IMR-90 (cell line): ENCODE measurements around the gene GTF2I. TPM values are rescaled to one million over a fixed set of nuclear protein-coding genes. Genes with fewer than 3 reads are reported as not detected.

Source experiments
- ATAC-seq: fragments of 200-7000 bp; cut with Tn5 transposase; 2 replicates; pipeline ENCODE4 v1.9.1; 2020; ENCODE audit warnings: low read depth, mild to moderate bottlenecking, moderate library complexity
- BruUV-seq: library from RNA; stranded (reverse); fragments of 400-500 nt; replicated peaks from 2 replicates; lab custom pipeline; 2021; lab: Mats Ljungman, UMichigan
- CTCF ChIA-PET: fragments of 300-600 bp; formaldehyde crosslinking; extraction: SDS; loops from one replicate; lab custom pipeline; 2021; ENCODE audit warnings: antibody characterized with exemption; lab: Yijun Ruan, JAX
- POLR2A ChIA-PET: fragments of 300-600 bp; sonication (Branson Sonifier 250); formaldehyde crosslinking; loops from one replicate; lab custom pipeline; 2022; ENCODE audit warnings: antibody characterized with exemption; ENCODE audit not compliant: unreplicated experiment; lab: Charles Lee
- DNase-seq: peaks from one replicate; pipeline ENCODE4 v3.0.0; 2013
- H2AFZ ChIP-seq: replicated peaks from 2 replicates; pipeline ENCODE3; 2013; ENCODE audit warnings: low read length, mild to moderate bottlenecking; ENCODE audit not compliant: poor library complexity
- H2AK5ac ChIP-seq: 2 replicates; pipeline ENCODE4 v1.6.1; 2013; ENCODE audit warnings: low read depth, low read length, inconsistent platforms
- H2AK9ac ChIP-seq: replicated peaks from 2 replicates; pipeline ENCODE3; 2013; ENCODE audit warnings: mild to moderate bottlenecking, low read depth, low read length, moderate library complexity; ENCODE audit not compliant: poor library complexity
- H2BK120ac ChIP-seq: 2 replicates; pipeline ENCODE4 v1.6.1; 2013; ENCODE audit warnings: low read depth, low read length, inconsistent platforms
- H2BK15ac ChIP-seq: 3 replicates; pipeline ENCODE4 v1.6.1; 2013; ENCODE audit warnings: low read depth, low read length, inconsistent platforms
- H2BK20ac ChIP-seq: 2 replicates; pipeline ENCODE4 v1.6.1; 2013; ENCODE audit warnings: low read depth, mild to moderate bottlenecking, inconsistent platforms, low read length, moderate library complexity
- H2BK5ac ChIP-seq: 2 replicates; pipeline ENCODE4 v1.6.1; 2013; ENCODE audit warnings: mild to moderate bottlenecking, low read depth, low read length, inconsistent platforms; ENCODE audit not compliant: poor library complexity, severe bottlenecking
- H3K14ac ChIP-seq: replicated peaks from 2 replicates; pipeline ENCODE4 v1.6.1; 2013; ENCODE audit warnings: low read depth, low read length, inconsistent platforms
- H3K18ac ChIP-seq: 2 replicates; pipeline ENCODE4 v1.6.1; 2013; ENCODE audit warnings: low read depth, low read length, control low read depth
- H3K23ac ChIP-seq: 2 replicates; pipeline ENCODE4 v1.6.1; 2013; ENCODE audit warnings: low read depth, low read length, inconsistent platforms
- H3K27ac ChIP-seq: 2 replicates; pipeline ENCODE4 v1.5.1; 2013; ENCODE audit warnings: mild to moderate bottlenecking, control low read depth, low read length; ENCODE audit not compliant: insufficient read depth
- H3K27me3 ChIP-seq: 2 replicates; pipeline ENCODE4 v1.6.1; 2013; ENCODE audit warnings: low read length; ENCODE audit not compliant: control insufficient read depth, insufficient read depth
- H3K36me3 ChIP-seq: 2 replicates; pipeline ENCODE4 v1.6.1; 2013; ENCODE audit warnings: low read length, mixed read lengths; ENCODE audit not compliant: control insufficient read depth, insufficient read depth
- H3K4ac ChIP-seq: 2 replicates; pipeline ENCODE4 v1.6.1; 2013; ENCODE audit warnings: low read depth, low read length, inconsistent platforms
- H3K4me1 ChIP-seq: 2 replicates; pipeline ENCODE4 v1.6.1; 2013; ENCODE audit warnings: low read length, mixed read lengths; ENCODE audit not compliant: control insufficient read depth, insufficient read depth
- H3K4me2 ChIP-seq: 2 replicates; pipeline ENCODE4 v1.6.1; 2013; ENCODE audit warnings: low read depth, mild to moderate bottlenecking, control low read depth, low read length, moderate library complexity
- H3K4me3 ChIP-seq: 2 replicates; pipeline ENCODE4 v1.5.1; 2013; ENCODE audit warnings: low read depth, mild to moderate bottlenecking, control low read depth, low read length, moderate library complexity; ENCODE audit not compliant: insufficient read depth
- H3K56ac ChIP-seq: 2 replicates; pipeline ENCODE4 v1.6.1; 2013; ENCODE audit warnings: low read length, inconsistent platforms; ENCODE audit not compliant: insufficient read depth; ENCODE audit errors: extremely low read depth
- H3K79me1 ChIP-seq, 2 experiments: 2 replicates each; pipeline ENCODE4 v1.6.1; 2013; ENCODE audit warnings: low read length in 2 of 2, inconsistent platforms in 1 of 2, low read depth in 1 of 2
- H3K9ac ChIP-seq: 2 replicates; pipeline ENCODE4 v1.6.1; 2013; ENCODE audit warnings: low read depth, low read length, control low read depth
- H3K9me1 ChIP-seq: 2 replicates; pipeline ENCODE4 v1.6.1; 2013; ENCODE audit warnings: low read length, inconsistent platforms; ENCODE audit not compliant: insufficient read depth
- H3K9me3 ChIP-seq: 2 replicates; pipeline ENCODE4 v1.6.1; 2013; ENCODE audit warnings: low read length; ENCODE audit not compliant: control insufficient read depth, insufficient read depth
- H4K20me1 ChIP-seq: 2 replicates; pipeline ENCODE4 v1.6.1; 2013; ENCODE audit warnings: low read length, inconsistent platforms; ENCODE audit not compliant: insufficient read depth
- H4K5ac ChIP-seq: 2 replicates; pipeline ENCODE4 v1.6.1; 2013; ENCODE audit warnings: mild to moderate bottlenecking, low read depth, low read length, control low read depth
- H4K8ac ChIP-seq, 2 experiments: 2 replicates each; pipeline ENCODE4 v1.6.1; 2013; ENCODE audit warnings: low read depth in 2 of 2, low read length in 2 of 2, control low read depth in 1 of 2, inconsistent platforms in 1 of 2
- H4K91ac ChIP-seq: 2 replicates; pipeline ENCODE4 v1.6.1; 2013; ENCODE audit warnings: low read depth, low read length, inconsistent platforms; ENCODE audit not compliant: insufficient read depth
- BHLHE40 ChIP-seq: fragments of 150-350 bp; IDR thresholded peaks from 2 replicates; pipeline ENCODE4 v1.6.1; 2016; ENCODE audit warnings: mild to moderate bottlenecking, low read depth, low read length
- CHD1 ChIP-seq: IDR thresholded peaks from 2 replicates; pipeline ENCODE4 v1.6.1; 2012; ENCODE audit warnings: low read depth, low read length, improper control_type of control experiment
- CTCF ChIP-seq: conservative IDR thresholded peaks from 2 replicates; pipeline ENCODE4 v1.5.1; 2012; ENCODE audit warnings: mild to moderate bottlenecking, low read depth, low read length, improper control_type of control experiment
- FOS ChIP-seq: fragments of 150-350 bp; IDR thresholded peaks from 2 replicates; pipeline ENCODE4 v1.6.1; 2016; ENCODE audit warnings: low read depth, low read length
- MAFK ChIP-seq: IDR thresholded peaks from 2 replicates; pipeline ENCODE4 v1.6.1; 2012; ENCODE audit warnings: low read depth, low read length, improper control_type of control experiment
- MAZ ChIP-seq: IDR thresholded peaks from 2 replicates; pipeline ENCODE4 v1.6.1; 2012; ENCODE audit warnings: low read depth, mild to moderate bottlenecking, low read length, improper control_type of control experiment, moderate library complexity, borderline replicate concordance
- MXI1 ChIP-seq: IDR thresholded peaks from 2 replicates; pipeline ENCODE4 v1.6.1; 2012; ENCODE audit warnings: low read depth, mild to moderate bottlenecking, low read length, moderate library complexity, borderline replicate concordance
- NFE2L2 ChIP-seq: fragments of 150-350 bp; IDR thresholded peaks from 2 replicates; pipeline ENCODE4 v1.6.1; 2016; ENCODE audit warnings: low read depth, mild to moderate bottlenecking, low read length
- POLR2A ChIP-seq: IDR thresholded peaks from 2 replicates; pipeline ENCODE4 v1.6.1; 2012; ENCODE audit warnings: mild to moderate bottlenecking, low read depth, low read length
- RAD21 ChIP-seq: IDR thresholded peaks from 2 replicates; pipeline ENCODE4 v1.6.1; 2012; ENCODE audit warnings: low read length, improper control_type of control experiment
- RCOR1 ChIP-seq: IDR thresholded peaks from 2 replicates; pipeline ENCODE4 v1.6.1; 2012; ENCODE audit warnings: mild to moderate bottlenecking, low read length, improper control_type of control experiment; ENCODE audit not compliant: insufficient replicate concordance
- RFX5 ChIP-seq: IDR thresholded peaks from 2 replicates; pipeline ENCODE4 v1.8.0; 2012; ENCODE audit warnings: low read depth, mild to moderate bottlenecking, low read length, moderate library complexity
- WGBS, 2 experiments: methylation state at CpG; one replicate each; pipeline versions ENCODE4 v1.1.5 to v1.1.7; 2013; ENCODE audit warnings: missing lambda C conversion rate in 2 of 2; ENCODE audit not compliant: insufficient read length in 1 of 2; ENCODE audit errors: extremely low coverage in 2 of 2; 5-methylcytosine and 5-hydroxymethylcytosine counted together
- dilution Hi-C: fragments of 300-500 bp; cut with HindIII; formaldehyde crosslinking; loops from one replicate; pipeline ENCODE4 v1.14.3; 2018; ENCODE audit warnings: low sequenced_read_pairs; ENCODE audit not compliant: unreplicated experiment
- in situ Hi-C: fragments of 300-500 bp; cut with MboI; formaldehyde crosslinking; loops from 3 replicates; pipeline ENCODE4 v1.14.3; 2019; ENCODE audit warnings: low sequenced_read_pairs, inconsistent platforms, mixed read lengths
- intact Hi-C: fragments of 100-400 bp; cut with micrococcal nuclease; formaldehyde crosslinking; loops from 2 replicates; pipeline ENCODE4 v1.10.0; 2022
- polyA plus RNA-seq, 3 experiments: library from polyadenylated mRNA; depleted of rRNA; stranded (reverse); fragments of >200 nt; gene quantifications; 2 replicates each; pipeline ENCODE4 v1.2.3, GENCODE V29; 2012; ENCODE audit warnings: low replicate concordance in 1 of 3
- total RNA-seq: library from RNA; depleted of rRNA; stranded (reverse); fragments of >200 nt; gene quantifications from 2 replicates; pipeline ENCODE4 v1.2.3, GENCODE V29; 2012

Gene GTF2I
- total and polyA plus RNA-seq, 2 of the 4 experiments (the other 2 are of a cell fraction): 46.4 to 88.8 TPM

DNA sequence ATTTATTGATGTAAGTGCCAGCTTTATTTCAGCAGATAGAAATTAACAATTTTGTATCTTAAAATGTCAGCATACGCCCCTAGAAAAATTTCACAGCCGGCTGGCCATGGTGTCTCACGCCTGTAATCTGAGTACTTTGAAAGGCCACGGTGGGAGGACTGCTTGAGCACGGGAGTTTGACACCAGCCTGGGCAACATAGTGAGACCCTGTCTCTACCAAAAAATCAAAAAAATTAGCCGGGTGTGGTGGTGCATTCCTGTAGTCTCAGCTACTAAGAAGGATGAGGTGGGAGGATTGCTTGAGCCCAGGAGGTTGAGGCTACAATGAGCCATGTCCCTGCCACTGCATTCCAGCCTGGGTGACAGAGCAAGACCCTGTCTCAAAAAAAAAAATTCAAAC lies 14.1 kb downstream of the GTF2I start:
- Histone ChIP-seq H3K4me3 (no peak overlapping the region), H3K14ac (no peak overlapping the region), H3K27me3 (no peaks in the 10 kb centered on the region), H2BK120ac (no peak overlapping the region), H3K4ac (no peak overlapping the region), H2BK5ac (no peak overlapping the region), H3K9ac (no peak overlapping the region), H3K4me1 (peaks cover 7% of the 10 kb centered on the region), H3K56ac (no peak overlapping the region), H3K18ac (no peak overlapping the region), H2BK15ac (no peak overlapping the region), H3K9me1 (peaks cover 8% of the 10 kb centered on the region), H3K79me1 (peaks cover 7 to 56% of the 10 kb centered on the region in 2 experiments), H3K9me3 (no peaks in the 10 kb centered on the region), H4K8ac (no peak overlapping the region), H2BK20ac (no peak overlapping the region), H3K36me3 (peaks cover 11% of the 10 kb centered on the region), H2AK5ac (no peak overlapping the region), H3K4me2 (no peak overlapping the region), H2AK9ac (no peak overlapping the region), H2AFZ (no peak overlapping the region), H4K91ac (no peak overlapping the region), H4K20me1 (peaks cover 81% of the 10 kb centered on the region), H4K5ac (no peak overlapping the region), H3K27ac (peak overlapping the region; percentile 4; the same call in 1 of the 2 replicates), H3K23ac (no peak overlapping the region)
- 63% methylated on average over 3 of the region's 6 CpGs; no CpG with 5 or more reads in 1 of the 2 experiments for WGBS, 2 experiments
- no peak for ATAC-seq
- ChIA-PET POLR2A (no interaction called here), CTCF (no interaction called here)
- no peak for TF ChIP-seq CTCF
- no peak for TF ChIP-seq FOS
- no peak for TF ChIP-seq POLR2A
- no peak for TF ChIP-seq NFE2L2
- no peak for TF ChIP-seq CHD1
- no peak for TF ChIP-seq BHLHE40
- TF ChIP-seq MAZ: no peak
- TF ChIP-seq MXI1: no peak
- no peak for TF ChIP-seq RFX5
- TF ChIP-seq RAD21: no peak
- TF ChIP-seq MAFK: no peak
- TF ChIP-seq RCOR1: no peak
- intact Hi-C loops: loop anchor here (10.0 kb wide), 1 partner anchor 257 kb away; no protein-coding TSS in a partner anchor
- in situ Hi-C loops: no loop called here
- dilution Hi-C loops: no loop called here
- no peak for DNase-seq
- BruUV-seq: no TSS peak
